ENCODE data around the gene RUFY3. TPM values are rescaled to one million over a fixed set of nuclear protein-coding genes. Genes with fewer than 3 reads are reported as not detected.

Gene RUFY3
- total RNA-seq, 3 donors from 2014 or later, result 60.0 to 95.9 (median 83.6) TPM

DNA sequence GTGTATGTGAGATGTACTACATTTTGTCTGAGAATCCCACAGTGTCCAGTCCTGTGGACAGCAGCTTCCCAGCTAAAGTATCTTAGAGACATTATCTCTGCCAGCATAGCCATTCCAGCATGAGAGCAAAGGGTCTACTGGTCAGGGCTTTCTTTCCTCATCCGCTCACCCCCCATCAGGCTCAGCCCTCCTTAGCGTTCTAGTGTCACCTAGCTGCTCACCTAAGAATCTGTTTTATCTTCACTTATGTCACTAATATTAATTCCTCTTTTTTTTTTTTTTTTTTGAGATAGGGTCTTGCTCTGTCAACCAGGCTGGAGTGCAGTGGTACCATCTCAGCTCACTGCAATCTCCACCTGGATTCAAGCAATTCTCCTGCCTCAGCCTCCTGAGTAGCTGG lies 15.6 kb downstream of the RUFY3 start:
- no peaks in the 10 kb centered on the region for H3K36me3 ChIP-seq
- no peak for DNase-seq (ENCODE audit: low spot score in 2 of 2)
- H3K27ac ChIP-seq, result no peak overlapping the region
- H3K27me3 ChIP-seq, result no peaks in the 10 kb centered on the region
- intact Hi-C loops (cut with DNase I; ENCODE audit: low total_unique reads), result no loop called here
- H3K9me3 ChIP-seq, result no peaks in the 10 kb centered on the region
- no peak for TF ChIP-seq POLR2AphosphoS5 (IDR thresholded peaks at IDR 0.05)
- no peak for TF ChIP-seq POLR2A (IDR thresholded peaks at IDR 0.05)
- TF ChIP-seq, protein P1, sequence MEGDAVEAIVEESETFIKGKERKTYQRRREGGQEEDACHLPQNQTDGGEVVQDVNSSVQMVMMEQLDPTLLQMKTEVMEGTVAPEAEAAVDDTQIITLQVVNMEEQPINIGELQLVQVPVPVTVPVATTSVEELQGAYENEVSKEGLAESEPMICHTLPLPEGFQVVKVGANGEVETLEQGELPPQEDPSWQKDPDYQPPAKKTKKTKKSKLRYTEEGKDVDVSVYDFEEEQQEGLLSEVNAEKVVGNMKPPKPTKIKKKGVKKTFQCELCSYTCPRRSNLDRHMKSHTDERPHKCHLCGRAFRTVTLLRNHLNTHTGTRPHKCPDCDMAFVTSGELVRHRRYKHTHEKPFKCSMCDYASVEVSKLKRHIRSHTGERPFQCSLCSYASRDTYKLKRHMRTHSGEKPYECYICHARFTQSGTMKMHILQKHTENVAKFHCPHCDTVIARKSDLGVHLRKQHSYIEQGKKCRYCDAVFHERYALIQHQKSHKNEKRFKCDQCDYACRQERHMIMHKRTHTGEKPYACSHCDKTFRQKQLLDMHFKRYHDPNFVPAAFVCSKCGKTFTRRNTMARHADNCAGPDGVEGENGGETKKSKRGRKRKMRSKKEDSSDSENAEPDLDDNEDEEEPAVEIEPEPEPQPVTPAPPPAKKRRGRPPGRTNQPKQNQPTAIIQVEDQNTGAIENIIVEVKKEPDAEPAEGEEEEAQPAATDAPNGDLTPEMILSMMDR (IDR thresholded peaks at IDR 0.05), result no peak
- H3K4me3 ChIP-seq, result no peak overlapping the region
- peaks cover 0 to 8% of the 10 kb centered on the region in 2 donors for H3K4me1 ChIP-seq

DNA sequence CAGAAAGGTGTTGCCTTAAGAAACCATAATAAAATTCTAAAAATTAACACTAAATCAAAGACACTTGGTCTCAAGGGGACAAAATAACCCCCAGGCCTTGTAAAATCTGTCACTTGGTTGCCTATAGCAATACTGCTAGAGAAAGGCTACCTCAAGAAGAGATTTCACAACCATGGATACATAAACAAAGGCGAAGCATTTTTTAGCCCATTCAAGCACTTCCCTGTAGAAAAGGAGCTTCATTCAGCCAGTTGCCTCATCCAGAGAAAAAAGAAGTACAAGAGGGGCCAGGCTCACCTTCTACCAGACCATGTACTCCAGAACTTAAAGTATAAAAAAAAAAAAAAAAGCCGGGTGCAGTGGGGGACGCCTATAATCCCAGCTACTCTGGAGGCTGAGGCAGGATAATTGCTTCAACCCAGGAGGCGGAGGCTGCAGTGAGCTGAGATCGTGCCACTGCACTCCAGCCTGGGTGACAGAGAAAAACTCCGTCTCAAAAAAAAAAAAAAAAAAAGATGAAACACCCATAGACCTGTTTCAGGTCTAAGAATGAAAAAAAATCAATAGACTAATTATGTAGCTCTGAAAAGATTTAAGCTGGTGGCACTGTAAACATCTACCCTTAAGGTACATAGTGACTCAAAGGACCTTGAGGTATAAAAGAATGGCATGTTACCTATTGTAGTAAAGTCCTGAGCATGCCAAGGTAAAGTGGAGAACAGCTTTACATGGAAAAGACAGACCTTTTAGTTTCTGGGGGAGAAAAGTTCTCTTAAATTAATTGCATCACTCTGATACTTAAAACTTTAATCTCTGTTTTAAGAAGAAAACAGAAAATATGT lies 18.0 kb downstream of the RUFY3 start:
- TF ChIP-seq, protein P1 (IDR thresholded peaks at IDR 0.05), result no peak
- TF ChIP-seq POLR2AphosphoS5 (IDR thresholded peaks at IDR 0.05) (no peak), POLR2A (IDR thresholded peaks at IDR 0.05) (no peak)
- H3K4me1 ChIP-seq, result peaks cover 0 to 8% of the 10 kb centered on the region in 2 donors
- no peak overlapping the region for H3K4me3 ChIP-seq
- no peak for DNase-seq (ENCODE audit: low spot score in 2 of 2)
- no peaks in the 10 kb centered on the region for H3K27me3 ChIP-seq
- intact Hi-C loops (cut with DNase I; ENCODE audit: low total_unique reads), result no loop called here
- H3K36me3 ChIP-seq, result no peaks in the 10 kb centered on the region
- no peak overlapping the region for H3K27ac ChIP-seq
- H3K9me3 ChIP-seq, result no peaks in the 10 kb centered on the region

GRCh38 chr4:70741867-70742658 lies 20.3 kb downstream of the RUFY3 start:
- TF ChIP-seq POLR2A (IDR thresholded peaks at IDR 0.05) (no peak), POLR2AphosphoS5 (IDR thresholded peaks at IDR 0.05) (no peak)
- TF ChIP-seq, protein P1 (IDR thresholded peaks at IDR 0.05), result no peak
- Histone ChIP-seq H3K27ac (no peak overlapping the region), H3K27me3 (no peaks in the 10 kb centered on the region), H3K36me3 (no peaks in the 10 kb centered on the region), H3K4me3 (no peak overlapping the region), H3K9me3 (no peaks in the 10 kb centered on the region), H3K4me1 (peaks cover 0 to 8% of the 10 kb centered on the region in 2 donors)
- intact Hi-C loops (cut with DNase I; ENCODE audit: low total_unique reads), result no loop called here
- DNase-seq (ENCODE audit: low spot score in 2 of 2), result no peak

DNA sequence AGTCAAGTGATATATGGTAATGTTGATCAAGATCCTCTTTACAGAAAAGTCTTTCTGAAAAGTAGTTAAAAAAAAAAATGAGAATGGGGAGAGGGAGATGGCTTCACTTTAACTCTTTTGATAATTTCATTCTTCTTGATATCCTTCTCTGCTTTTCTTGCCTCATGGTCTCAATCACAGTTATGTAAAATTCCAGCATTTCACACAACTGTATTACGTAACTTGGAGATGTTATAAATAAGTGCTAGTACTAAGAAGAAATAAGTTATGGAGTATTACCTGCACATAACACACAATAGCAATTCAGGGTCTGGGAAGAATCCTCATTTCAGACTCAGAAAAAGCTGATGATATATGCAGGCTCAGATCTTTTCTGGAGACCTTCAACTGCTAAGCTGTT lies 22.0 kb downstream of the RUFY3 start:
- peaks cover 0 to 8% of the 10 kb centered on the region in 2 donors for H3K4me1 ChIP-seq
- H3K9me3 ChIP-seq, result no peaks in the 10 kb centered on the region
- no peaks in the 10 kb centered on the region for H3K36me3 ChIP-seq
- DNase-seq (ENCODE audit: low spot score in 2 of 2), result no peak
- no peak overlapping the region for H3K4me3 ChIP-seq
- intact Hi-C loops (cut with DNase I; ENCODE audit: low total_unique reads), result no loop called here
- H3K27ac ChIP-seq, result no peak overlapping the region
- no peak for TF ChIP-seq POLR2A (IDR thresholded peaks at IDR 0.05)
- TF ChIP-seq, protein P1 (IDR thresholded peaks at IDR 0.05), result no peak
- TF ChIP-seq POLR2AphosphoS5 (IDR thresholded peaks at IDR 0.05), result no peak
- H3K27me3 ChIP-seq, result no peaks in the 10 kb centered on the region
